ENCODE data around the gene NDUFB6.
A peak's percentile ranks its signal among the peaks of the same experiment; 100 is the strongest.
"Not testable (repeated sequence)": the region's sequence is repeated elsewhere in the genome, so short reads cannot be mapped to it uniquely, and the experiment has no call there.

Gene NDUFB6

GRCh38 chr9:32571969-32572899 lies 725 bp downstream of the NDUFB6 start:
- peak; percentile 18 to 52 for DNase-seq (ENCODE audit: low read depth in 2 of 2)

- DNase-seq (ENCODE audit: low read depth in 2 of 2): no peak
These were observed 2.7 kb downstream of the NDUFB6 start for GRCh38 chr9:32570262-32570661.

GRCh38 chr9:32566770-32567169 lies 6.2 kb downstream of the NDUFB6 start:
- DNase-seq (ENCODE audit: low read depth in 2 of 2): no peak

GRCh38 chr9:32565967-32566366 lies 7.0 kb downstream of the NDUFB6 start:
- no peak for DNase-seq (ENCODE audit: low read depth in 2 of 2)

GRCh38 chr9:32558408-32558934 lies 14.5 kb downstream of the NDUFB6 start:
- no peak for DNase-seq (ENCODE audit: low read depth in 2 of 2)

GRCh38 chr9:32554591-32554990 lies 18.4 kb downstream of the NDUFB6 start:
- no peak for DNase-seq (ENCODE audit: low read depth in 2 of 2)

GRCh38 chr9:32554107-32554506 lies 18.9 kb downstream of the NDUFB6 start:
- DNase-seq (ENCODE audit: low read depth in 2 of 2): no peak

GRCh38 chr9:32552172-32552872 lies 20.6 kb downstream of the NDUFB6 start, which contains the start of the genes SMIM27 and TOPORS:
Gene SMIM27 (plus strand): TSS chr9:32552327. CDS start chr9:32552435, 108 bp downstream.
Gene TOPORS (minus strand): TSS chr9:32552586. CDS start chr9:32552436, 150 bp downstream.
- peak; percentile 67 to 82 for DNase-seq (ENCODE audit: low read depth in 2 of 2)

GRCh38 chr9:32551276-32552051 lies 21.5 kb downstream of the NDUFB6 start:
- DNase-seq (ENCODE audit: low read depth in 2 of 2): peak in 1 of 2 donors; percentile 32

GRCh38 chr9:32550562-32551275 lies 22.2 kb downstream of the NDUFB6 start:
- DNase-seq (ENCODE audit: low read depth in 2 of 2): peak; percentile 84 to 88

- no peak for DNase-seq (ENCODE audit: low read depth in 2 of 2)
These were observed 22.8 kb downstream of the NDUFB6 start for GRCh38 chr9:32550150-32550561.

GRCh38 chr9:32548213-32548612 lies 24.7 kb downstream of the NDUFB6 start:
- not testable (repeated sequence) for DNase-seq (ENCODE audit: low read depth in 2 of 2)

GRCh38 chr9:32545884-32546283 lies 27.1 kb downstream of the NDUFB6 start:
- DNase-seq (ENCODE audit: low read depth in 2 of 2): no peak

GRCh38 chr9:32543047-32543446 lies 29.9 kb downstream of the NDUFB6 start:
- no peak for DNase-seq (ENCODE audit: low read depth in 2 of 2)

- no peak for DNase-seq (ENCODE audit: low read depth in 2 of 2)
These were observed 39.1 kb downstream of the NDUFB6 start for GRCh38 chr9:32533816-32534215.

GRCh38 chr9:32533336-32533735 lies 39.6 kb downstream of the NDUFB6 start:
- no peak for DNase-seq (ENCODE audit: low read depth in 2 of 2)

GRCh38 chr9:32526707-32527048 lies 46.3 kb downstream of the NDUFB6 start:
- no peak for DNase-seq (ENCODE audit: low read depth in 2 of 2)

GRCh38 chr9:32526041-32526706 lies 46.8 kb downstream of the NDUFB6 start, which contains the start of gene RIGI:
Gene RIGI (minus strand): TSS chr9:32526196. CDS start chr9:32526166, 30 bp downstream.
- DNase-seq (ENCODE audit: low read depth in 2 of 2): peak; percentile 34 to 48

GRCh38 chr9:32525709-32526030 lies 47.3 kb downstream of the NDUFB6 start:
- no peak for DNase-seq (ENCODE audit: low read depth in 2 of 2)

- no peak for DNase-seq (ENCODE audit: low read depth in 2 of 2)
These were observed 47.9 kb downstream of the NDUFB6 start for GRCh38 chr9:32524892-32525708.

All from stimulated activated CD4-positive, alpha-beta T cell treated with anti-CD3 and anti-CD28 coated beads, Interleukin-1b, Interleukin-23, amount 100 ng/mL, for 1 hour (primary cell).